Measurements from ENCODE around the gene AFF2. TPM values are rescaled to one million over a fixed set of nuclear protein-coding genes. Genes with fewer than 3 reads are reported as not detected.

AFF2 gene
- total RNA-seq, 2 donors from 2014 or later, result 7.4 to 16.6 TPM

- Histone ChIP-seq H3K36me3 (no peaks in the 10 kb centered on the region), H3K4me3 (no peak overlapping the region), H3K4me1 (ENCODE audit: control insufficient read depth in 1 of 2, low read depth in 2 of 2) (no peaks in the 10 kb centered on the region), H3K9me3 (no peaks in the 10 kb centered on the region), H3K27me3 (replicated peaks; ENCODE audit: insufficient read depth) (no peaks in the 10 kb centered on the region), H3K27ac (no peak overlapping the region)
- DNase-seq (ENCODE audit: low spot score) (no peak), ATAC-seq (ENCODE audit: insufficient number of reproducible peaks, low FRiP score, low read depth) (no peak)
- TF ChIP-seq, protein P1, sequence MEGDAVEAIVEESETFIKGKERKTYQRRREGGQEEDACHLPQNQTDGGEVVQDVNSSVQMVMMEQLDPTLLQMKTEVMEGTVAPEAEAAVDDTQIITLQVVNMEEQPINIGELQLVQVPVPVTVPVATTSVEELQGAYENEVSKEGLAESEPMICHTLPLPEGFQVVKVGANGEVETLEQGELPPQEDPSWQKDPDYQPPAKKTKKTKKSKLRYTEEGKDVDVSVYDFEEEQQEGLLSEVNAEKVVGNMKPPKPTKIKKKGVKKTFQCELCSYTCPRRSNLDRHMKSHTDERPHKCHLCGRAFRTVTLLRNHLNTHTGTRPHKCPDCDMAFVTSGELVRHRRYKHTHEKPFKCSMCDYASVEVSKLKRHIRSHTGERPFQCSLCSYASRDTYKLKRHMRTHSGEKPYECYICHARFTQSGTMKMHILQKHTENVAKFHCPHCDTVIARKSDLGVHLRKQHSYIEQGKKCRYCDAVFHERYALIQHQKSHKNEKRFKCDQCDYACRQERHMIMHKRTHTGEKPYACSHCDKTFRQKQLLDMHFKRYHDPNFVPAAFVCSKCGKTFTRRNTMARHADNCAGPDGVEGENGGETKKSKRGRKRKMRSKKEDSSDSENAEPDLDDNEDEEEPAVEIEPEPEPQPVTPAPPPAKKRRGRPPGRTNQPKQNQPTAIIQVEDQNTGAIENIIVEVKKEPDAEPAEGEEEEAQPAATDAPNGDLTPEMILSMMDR (IDR thresholded peaks at IDR 0.05), result no peak
Observed at GRCh38 chrX:148555571-148556243, 55.3 kb downstream of the AFF2 start.

DNA sequence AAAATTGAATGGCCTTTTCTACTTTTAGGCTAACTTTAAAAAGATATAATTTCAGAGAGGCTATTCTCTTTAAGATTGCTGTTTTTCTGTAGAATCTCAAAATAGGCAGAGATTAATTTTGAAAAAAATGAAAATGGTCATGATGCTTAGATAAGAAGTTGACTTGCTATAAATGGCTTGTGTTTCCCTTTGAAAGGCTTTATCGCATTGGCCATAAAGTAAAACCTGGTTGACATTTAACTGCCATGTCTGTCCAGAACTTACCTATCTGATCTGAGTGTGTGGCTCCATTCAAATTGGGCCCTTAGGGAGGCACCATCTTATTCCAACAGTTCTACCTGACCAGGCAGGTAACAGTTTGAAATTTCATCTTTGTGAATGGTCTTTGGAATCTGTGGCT, 56.1 kb downstream of the AFF2 start:
- H3K4me3 ChIP-seq, result no peak overlapping the region
- DNase-seq (ENCODE audit: low spot score) (no peak), ATAC-seq (ENCODE audit: insufficient number of reproducible peaks, low FRiP score, low read depth) (no peak)
- H3K27ac ChIP-seq, result no peak overlapping the region
- H3K9me3 ChIP-seq, result no peaks in the 10 kb centered on the region
- H3K36me3 ChIP-seq, result no peaks in the 10 kb centered on the region
- TF ChIP-seq, protein P1 (IDR thresholded peaks at IDR 0.05), result no peak
- no peaks in the 10 kb centered on the region for H3K27me3 ChIP-seq (replicated peaks; ENCODE audit: insufficient read depth)
- no peaks in the 10 kb centered on the region for H3K4me1 ChIP-seq (ENCODE audit: control insufficient read depth in 1 of 2, low read depth in 2 of 2)

DNA sequence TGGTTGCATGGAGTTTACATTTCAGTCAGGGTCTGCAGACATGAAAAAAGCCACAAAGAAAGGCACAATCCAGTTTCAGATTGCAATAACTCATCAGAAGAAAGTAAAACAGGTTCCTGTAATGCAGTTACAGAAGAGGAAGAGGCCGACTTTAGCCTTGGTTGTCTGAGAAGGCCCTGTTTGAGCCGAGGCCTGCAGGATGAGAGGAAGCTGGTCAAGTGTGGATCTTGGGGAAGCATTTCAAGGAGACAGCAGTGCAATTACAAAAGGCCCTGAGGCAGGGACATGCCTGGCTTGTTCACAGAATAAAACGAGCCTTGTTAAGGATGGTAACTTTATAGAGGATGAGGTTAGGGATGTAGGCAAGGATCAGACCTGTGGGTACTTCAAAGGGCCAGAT, 62.4 kb downstream of the AFF2 start:
- no peaks in the 10 kb centered on the region for H3K9me3 ChIP-seq
- no peak overlapping the region for H3K27ac ChIP-seq
- TF ChIP-seq, protein P1 (IDR thresholded peaks at IDR 0.05), result no peak
- no peaks in the 10 kb centered on the region for H3K4me1 ChIP-seq (ENCODE audit: control insufficient read depth in 1 of 2, low read depth in 2 of 2)
- no peak for DNase-seq (ENCODE audit: low spot score)
- H3K27me3 ChIP-seq (replicated peaks; ENCODE audit: insufficient read depth), result no peaks in the 10 kb centered on the region
- no peaks in the 10 kb centered on the region for H3K36me3 ChIP-seq
- no peak overlapping the region for H3K4me3 ChIP-seq
- ATAC-seq (ENCODE audit: insufficient number of reproducible peaks, low FRiP score, low read depth), result no peak

DNA sequence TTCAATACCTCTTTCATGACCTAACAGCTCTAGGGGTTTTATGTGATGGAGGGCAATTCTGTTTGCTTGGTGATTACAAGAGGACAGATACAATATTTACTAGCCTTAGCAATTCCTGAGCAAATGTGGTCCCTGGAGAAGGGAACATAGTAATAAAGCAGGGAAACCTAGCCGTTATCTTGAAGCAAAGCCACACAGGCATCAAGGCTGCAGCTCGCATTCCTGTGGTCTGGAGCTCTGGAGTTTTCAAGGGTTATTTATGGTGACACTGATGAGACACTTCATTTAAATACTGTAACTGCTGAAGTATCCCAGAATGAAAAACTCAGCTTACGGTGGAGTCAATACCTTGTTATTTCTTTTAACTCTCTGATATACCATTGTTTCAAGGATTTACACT, 66.8 kb downstream of the AFF2 start:
- TF ChIP-seq, protein P1 (IDR thresholded peaks at IDR 0.05), result no peak
- ATAC-seq (ENCODE audit: insufficient number of reproducible peaks, low FRiP score, low read depth) (no peak), DNase-seq (ENCODE audit: low spot score) (no peak)
- H3K9me3 ChIP-seq, result no peaks in the 10 kb centered on the region
- no peaks in the 10 kb centered on the region for H3K27me3 ChIP-seq (replicated peaks; ENCODE audit: insufficient read depth)
- no peak overlapping the region for H3K4me3 ChIP-seq
- H3K27ac ChIP-seq, result no peak overlapping the region
- no peaks in the 10 kb centered on the region for H3K4me1 ChIP-seq (ENCODE audit: control insufficient read depth in 1 of 2, low read depth in 2 of 2)
- no peaks in the 10 kb centered on the region for H3K36me3 ChIP-seq

DNA sequence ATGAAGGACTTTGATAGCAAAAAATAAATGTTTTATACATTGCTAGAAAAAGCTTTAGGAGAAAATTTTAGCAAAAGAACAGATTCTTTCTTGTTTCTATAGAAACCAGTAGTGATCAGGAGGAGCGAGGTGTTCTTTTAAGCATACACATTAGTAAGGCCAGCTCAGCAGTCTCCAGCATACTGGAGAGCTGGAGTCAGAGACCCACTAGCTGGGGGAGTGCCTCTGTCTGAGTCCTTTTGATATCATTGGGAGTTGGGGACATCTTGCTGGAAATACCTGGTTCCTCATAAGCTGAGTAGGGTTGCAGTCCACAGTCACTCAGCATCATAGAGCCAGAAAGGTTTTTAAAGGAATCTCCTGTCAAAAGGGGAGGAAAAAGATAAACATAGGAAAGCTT, 67.4 kb downstream of the AFF2 start:
- DNase-seq (ENCODE audit: low spot score) (no peak), ATAC-seq (ENCODE audit: insufficient number of reproducible peaks, low FRiP score, low read depth) (no peak)
- no peaks in the 10 kb centered on the region for H3K4me1 ChIP-seq (ENCODE audit: control insufficient read depth in 1 of 2, low read depth in 2 of 2)
- no peaks in the 10 kb centered on the region for H3K27me3 ChIP-seq (replicated peaks; ENCODE audit: insufficient read depth)
- no peak overlapping the region for H3K27ac ChIP-seq
- TF ChIP-seq, protein P1 (IDR thresholded peaks at IDR 0.05), result no peak
- H3K9me3 ChIP-seq, result no peaks in the 10 kb centered on the region
- no peaks in the 10 kb centered on the region for H3K36me3 ChIP-seq
- no peak overlapping the region for H3K4me3 ChIP-seq

Data from thoracic aorta (tissue), 2 donors.